Fibroblast of villous mesenchyme (primary cell): ENCODE results near the gene OR10AD1. TPM values are rescaled to one million over a fixed set of nuclear protein-coding genes. Genes with fewer than 3 reads are reported as not detected.
A peak's percentile ranks its signal among the peaks of the same experiment; 100 is the strongest.

Experiments used
- DNase-seq: peaks from one replicate; pipeline ENCODE4 v3.0.0-alpha.2; 2010; ENCODE audit warnings: low read depth
- H3K4me3 ChIP-seq: 2 replicates; pipeline ENCODE4 v1.5.1; 2011; ENCODE audit warnings: low read depth, mild to moderate bottlenecking, low read length
- CTCF ChIP-seq: IDR thresholded peaks from 2 replicates; pipeline ENCODE4 v1.5.1; 2012; ENCODE audit warnings: low read depth, mild to moderate bottlenecking, low read length; ENCODE audit not compliant: insufficient read depth
- total RNA-seq: library from RNA; depleted of rRNA; stranded (reverse); fragments of >200 nt; gene quantifications from 2 replicates; pipeline ENCODE4 v1.2.3, GENCODE V29; 2012

OR10AD1 gene
- total RNA-seq, 1 donor: not detected

- H3K4me3 ChIP-seq: no peak overlapping the region
- DNase-seq: peak; percentile 47
- TF ChIP-seq CTCF: no peak
Measured at GRCh38 chr12:48175613-48176416, 27.3 kb downstream of the OR10AD1 start.

GRCh38 chr12:48169011-48169410 lies 34.1 kb downstream of the OR10AD1 start:
- TF ChIP-seq CTCF: no peak
- no peak for DNase-seq

GRCh38 chr12:48165089-48165981 lies 37.8 kb downstream of the OR10AD1 start:
- peak; percentile 92 for TF ChIP-seq CTCF
- DNase-seq: peak; percentile 72
- no peak overlapping the region for H3K4me3 ChIP-seq

More at GRCh38 chr12:48169011-48169410, 34.1 kb downstream of the OR10AD1 start:
- no peak overlapping the region for H3K4me3 ChIP-seq

GRCh38 chr12:48164451-48164850 lies 38.6 kb downstream of the OR10AD1 start:
- DNase-seq: no peak
- TF ChIP-seq CTCF: no peak
- no peak overlapping the region for H3K4me3 ChIP-seq

GRCh38 chr12:48163150-48163747 lies 39.8 kb downstream of the OR10AD1 start:
- no peak for TF ChIP-seq CTCF
- no peak for DNase-seq
- H3K4me3 ChIP-seq: no peak overlapping the region

- no peak for TF ChIP-seq CTCF
- DNase-seq: no peak
- H3K4me3 ChIP-seq: no peak overlapping the region
Measured at GRCh38 chr12:48160807-48161206, 42.3 kb downstream of the OR10AD1 start.
